Anterior cingulate cortex (tissue), 58 donors: ENCODE results near the gene COPA.
A peak's percentile ranks its signal among the peaks of the same experiment; 100 is the strongest.

Experiments used
- DNase-seq, 58 donors: peaks; one replicate each; lab custom pipeline; 2025; lab: John Stamatoyannopoulos, UW

COPA gene

DNA sequence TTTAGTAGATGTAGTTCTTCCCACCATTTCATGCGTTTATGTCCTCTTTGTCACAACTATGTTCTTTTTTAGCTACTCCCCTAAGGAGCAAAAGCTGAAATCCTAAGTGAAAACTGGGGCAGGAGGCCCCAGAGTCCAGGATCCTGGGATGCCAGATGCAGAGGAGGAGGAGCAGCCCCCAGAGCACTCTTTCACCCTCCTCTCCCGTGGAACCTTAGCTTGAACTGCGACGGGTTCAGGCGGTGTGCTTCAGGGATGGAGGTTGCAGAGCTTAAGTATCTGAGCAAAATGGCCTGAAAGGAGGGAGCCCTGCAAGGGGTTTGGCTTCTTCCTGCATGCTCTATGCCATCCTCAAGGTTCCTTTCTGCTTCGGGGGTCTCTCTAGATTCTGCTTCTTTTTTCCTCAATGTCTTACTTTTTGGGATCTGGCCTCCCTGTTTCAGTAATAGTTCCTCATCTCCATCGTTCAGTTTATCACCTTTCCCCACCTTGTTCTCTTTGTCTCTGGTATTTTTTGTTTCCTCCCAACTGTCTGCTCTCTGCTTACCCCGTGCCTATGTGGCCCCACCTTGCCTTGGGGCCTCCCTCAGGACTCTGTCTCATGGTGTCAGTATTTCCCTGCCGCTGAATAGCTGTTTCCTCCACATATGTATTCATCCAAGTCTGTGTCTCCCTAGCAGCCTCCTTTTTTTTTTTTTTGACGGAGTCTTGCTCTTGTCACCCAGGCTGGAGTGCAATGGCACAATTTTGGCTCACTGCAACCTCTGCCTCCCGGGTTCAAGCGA, 21.1 kb upstream of the COPA start:
- DNase-seq = no peak

GRCh38 chr1:160363010-160363409, 20.0 kb upstream of the COPA start:
- DNase-seq = no peak

DNA sequence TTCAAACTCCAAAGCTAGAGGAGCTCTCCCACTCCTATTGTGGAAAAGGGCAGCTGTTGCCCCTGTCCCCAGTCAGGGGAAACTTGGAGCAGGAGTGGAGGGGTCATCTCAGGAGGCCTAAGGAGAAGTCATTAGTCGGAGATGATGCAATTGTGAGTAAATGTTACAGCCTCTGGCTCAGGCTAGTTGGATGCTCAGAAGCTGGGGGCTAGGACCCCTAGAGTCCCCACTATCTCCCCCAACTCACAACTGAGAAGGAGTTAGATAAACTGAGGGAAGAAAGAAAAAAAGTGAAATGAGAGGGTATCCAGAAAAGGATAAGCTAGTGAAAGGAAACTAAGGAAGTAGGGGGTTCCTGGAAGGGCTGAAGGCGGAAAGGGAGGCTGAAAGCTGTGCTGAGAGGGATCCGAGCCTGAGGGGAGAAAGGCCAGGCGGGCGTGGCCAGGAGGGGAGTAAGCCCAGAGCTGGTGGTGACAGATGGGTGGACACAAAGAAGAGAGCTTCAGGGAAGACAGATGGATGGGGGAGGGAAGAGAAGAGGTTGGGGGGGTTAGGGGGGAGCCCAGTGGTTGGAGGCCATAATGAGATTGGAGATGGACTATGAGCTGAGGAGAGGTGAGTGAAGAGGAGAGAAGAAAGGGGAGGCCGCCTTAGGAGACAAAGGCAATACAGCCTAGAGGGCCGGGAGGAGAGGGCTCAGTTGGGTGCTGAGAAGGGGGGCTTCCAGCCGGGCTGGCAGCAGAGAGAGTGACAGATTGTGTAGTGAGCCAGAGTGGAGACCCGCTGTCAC, 19.3 kb upstream of the COPA start:
- no peak for DNase-seq

GRCh38 chr1:160361814-160362167, 18.7 kb upstream of the COPA start:
- no peak for DNase-seq

DNA sequence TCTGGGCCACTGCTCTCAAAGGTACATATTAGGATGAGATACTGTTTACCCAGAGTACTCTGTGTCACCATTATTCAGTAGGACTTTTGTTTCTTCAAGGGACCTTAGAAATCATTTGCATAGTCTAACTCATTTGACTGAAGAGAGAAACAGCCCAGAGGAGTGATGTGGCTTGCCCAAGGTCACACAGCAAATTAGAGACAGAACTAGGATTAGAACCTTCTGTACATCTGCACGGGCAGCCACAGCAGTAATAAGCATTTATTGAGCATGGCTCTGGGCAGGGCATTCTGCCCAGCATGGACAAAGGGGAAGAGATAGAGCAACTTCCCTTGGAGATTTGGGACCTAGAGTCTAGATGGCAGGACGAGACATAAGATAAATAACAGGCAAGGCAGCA, 18.1 kb upstream of the COPA start:
- no peak for DNase-seq

GRCh38 chr1:160360227-160360695, 17.2 kb upstream of the COPA start:
- DNase-seq = no peak

- DNase-seq = no peak
Measured at GRCh38 chr1:160359559-160360226, 16.6 kb upstream of the COPA start.

- no peak for DNase-seq
Measured at GRCh38 chr1:160358073-160358472, 15.0 kb upstream of the COPA start.

- no peak for DNase-seq
Measured at GRCh38 chr1:160357286-160358002, 14.4 kb upstream of the COPA start.

GRCh38 chr1:160354388-160354985, 11.4 kb upstream of the COPA start:
- peak in 3 of 58 donors; percentile 8 to 14 (median 13) for DNase-seq

- peak in 1 of 58 donors; percentile 28 for DNase-seq
Measured at GRCh38 chr1:160353223-160353622, 10.2 kb upstream of the COPA start.

GRCh38 chr1:160352555-160352954, 9.5 kb upstream of the COPA start:
- DNase-seq = no peak

- DNase-seq = no peak
Measured at GRCh38 chr1:160351629-160352028, 8.6 kb upstream of the COPA start.

DNA sequence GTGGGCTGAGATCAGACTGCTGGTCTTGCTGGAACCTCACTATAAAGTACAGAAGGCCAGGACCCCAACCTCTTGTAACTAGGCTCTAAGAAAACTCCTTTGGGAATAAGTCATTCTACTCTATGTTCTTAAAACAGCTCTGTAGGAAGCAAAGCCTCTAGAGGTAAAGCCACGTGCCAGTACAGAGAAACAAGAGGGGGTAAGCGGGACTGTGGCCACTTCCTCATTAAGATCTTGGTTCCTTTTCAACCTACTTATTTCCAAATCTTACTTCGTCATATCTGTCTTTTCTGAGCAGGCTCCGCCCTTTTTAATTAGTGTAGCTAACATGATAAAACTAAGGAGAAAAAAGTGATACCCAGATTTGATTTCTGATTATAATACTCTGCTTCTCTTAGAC, 3.9 kb upstream of the COPA start:
- DNase-seq = peak in 1 of 58 donors; percentile 13

- DNase-seq = no peak
Measured at GRCh38 chr1:160346463-160346862, 3.4 kb upstream of the COPA start.

DNA sequence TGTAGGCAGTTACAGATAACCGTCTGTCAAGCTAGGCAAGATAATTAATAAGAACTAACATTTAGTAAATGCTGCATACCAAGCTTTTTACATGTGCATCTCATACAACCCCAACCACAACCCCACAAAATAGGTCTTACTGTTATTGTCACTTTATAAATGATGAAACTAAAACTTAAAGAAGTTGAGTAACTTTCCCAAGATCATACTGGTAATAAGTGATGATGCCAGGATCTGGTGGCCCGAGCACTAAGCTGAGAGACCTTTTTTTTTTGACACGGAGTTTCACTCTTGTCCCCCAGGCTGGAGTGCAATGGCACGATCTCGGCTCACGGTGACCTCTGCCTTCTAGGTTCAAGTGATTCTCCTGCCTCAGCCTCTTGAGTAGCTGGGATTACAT, 1.9 kb upstream of the COPA start:
- DNase-seq = no peak

DNA sequence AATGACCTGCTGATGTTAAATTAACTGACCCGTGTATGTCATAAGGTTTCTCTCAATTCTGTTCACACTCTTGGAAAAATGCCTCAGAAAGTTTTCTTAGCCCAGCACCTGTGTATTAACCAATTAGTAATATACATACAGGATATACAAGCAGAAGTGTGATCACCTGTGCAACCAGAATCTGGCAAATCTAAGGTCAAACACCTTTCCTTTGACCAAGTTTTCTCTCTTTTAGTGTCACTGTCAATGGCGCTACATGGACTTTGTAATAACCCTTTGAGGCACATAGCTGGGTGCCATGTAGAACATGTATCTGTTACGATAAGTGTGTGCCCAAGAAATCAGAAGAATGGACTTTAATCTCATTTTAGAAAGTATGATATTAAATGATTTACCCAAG, 1.2 kb upstream of the COPA start:
- DNase-seq = no peak

DNA sequence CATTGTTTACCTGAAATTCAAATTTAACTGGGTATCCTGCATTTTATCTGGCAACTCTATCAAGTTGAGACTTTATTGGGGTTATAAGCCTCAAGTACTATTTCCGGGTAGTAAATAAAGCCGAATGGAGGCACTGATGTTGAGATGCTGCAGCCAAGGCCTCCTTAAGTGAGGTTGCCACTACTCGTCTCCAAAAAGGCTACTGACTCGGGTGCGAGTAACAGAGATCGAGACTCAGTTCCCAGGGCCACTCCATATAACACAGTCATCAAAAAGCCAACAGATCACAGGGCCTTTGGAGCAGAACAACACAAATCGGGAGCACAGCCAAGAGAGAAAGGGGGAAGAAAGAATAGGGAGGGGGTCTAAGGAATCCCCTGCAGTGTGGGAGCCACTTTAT, 524 bp downstream of the COPA start:
- no peak for DNase-seq

DNA sequence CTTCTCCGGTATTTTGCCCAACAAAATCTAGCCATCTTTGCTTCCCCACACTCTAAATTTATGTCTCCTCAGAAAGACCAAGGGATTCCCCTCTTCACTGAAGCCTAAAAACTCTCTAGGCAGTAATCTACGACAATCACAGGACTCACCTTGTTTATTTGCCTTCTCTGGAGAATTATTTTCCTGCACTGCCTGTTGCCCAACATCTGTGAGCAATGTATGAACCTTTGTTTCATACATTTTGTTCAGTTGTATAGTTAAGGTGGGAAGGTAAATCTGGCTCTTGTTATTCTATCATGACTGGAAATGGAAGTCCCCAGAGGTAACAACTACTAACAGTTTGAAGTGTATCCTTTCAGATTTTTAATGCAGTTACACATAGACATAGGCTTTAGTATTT, 2.2 kb downstream of the COPA start:
- no peak for DNase-seq

DNA sequence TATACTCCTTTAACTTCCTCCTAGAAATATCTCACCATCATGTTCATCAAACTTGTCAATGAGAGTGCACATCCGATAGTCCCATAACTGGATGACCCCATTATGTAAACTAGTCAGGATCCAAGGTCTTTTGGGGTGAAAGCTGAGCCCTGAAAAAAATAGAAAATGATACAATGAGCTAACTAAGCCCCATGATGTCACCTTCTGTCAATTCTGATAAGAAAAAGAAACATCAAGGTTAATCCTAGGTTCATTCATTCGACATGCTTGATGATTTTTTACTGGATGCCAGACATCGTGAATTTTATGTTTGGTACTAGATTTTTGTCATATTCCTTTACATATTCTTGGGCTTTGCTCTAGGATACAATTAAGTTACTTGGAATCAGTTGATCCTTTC, 2.9 kb downstream of the COPA start:
- DNase-seq = no peak
